BLaER1 treated with 17β-estradiol and CSF1 and Interleukin-3, amounts not matched to agents 10 nM and 100 nM (cell line): ENCODE results near the gene FAM72C.
"Not testable (repeated sequence)": the region's sequence is repeated elsewhere in the genome, so short reads cannot be mapped to it uniquely, and the experiment has no call there.

ENCODE experiments used
- H3K27ac ChIP-seq, 11 experiments: shearing (Covaris generic); formaldehyde crosslinking; 2 replicates each; pipeline ENCODE4 v1.8.1; 2022
- H3K27me3 ChIP-seq, 11 experiments: shearing (Covaris generic); formaldehyde crosslinking; 2 replicates each; pipeline ENCODE4 v1.8.1; 2022
- H3K36me3 ChIP-seq, 11 experiments: shearing (Covaris generic); formaldehyde crosslinking; 2 replicates each; pipeline ENCODE4 v1.8.1; 2022
- H3K4me1 ChIP-seq, 10 experiments: shearing (Covaris generic); formaldehyde crosslinking; 2 replicates each; pipeline ENCODE4 v1.8.1; 2022
- H3K4me2 ChIP-seq, 11 experiments: shearing (Covaris generic); formaldehyde crosslinking; 2 replicates each; pipeline ENCODE4 v1.8.1; 2022
- H3K4me3 ChIP-seq, 10 experiments: shearing (Covaris generic); formaldehyde crosslinking; 2 replicates each; pipeline ENCODE4 v1.8.1; 2022
- H3K9ac ChIP-seq, 11 experiments: shearing (Covaris generic); formaldehyde crosslinking; 2 replicates each; pipeline ENCODE4 v1.8.1; 2022
- H3K9me3 ChIP-seq, 11 experiments: shearing (Covaris generic); formaldehyde crosslinking; replicated peaks in 1 of 11; 2 replicates each; pipeline ENCODE4 v1.8.1; 2022
- H4K20me1 ChIP-seq, 11 experiments: shearing (Covaris generic); formaldehyde crosslinking; 2 replicates each; pipeline ENCODE4 v1.8.1; 2022

The FAM72C gene

GRCh38 chr1:143971924-143972700 is at the start of gene FAM72C:
FAM72C (minus strand) TSS chr1:143971986; CDS start chr1:143971141, 845 bp downstream.
- not testable (repeated sequence) for H3K27ac ChIP-seq, H3K9me3 ChIP-seq, H3K36me3 ChIP-seq, H3K4me2 ChIP-seq, H3K4me3 ChIP-seq, H3K9ac ChIP-seq, H3K4me1 ChIP-seq, H4K20me1 ChIP-seq, H3K27me3 ChIP-seq

DNA sequence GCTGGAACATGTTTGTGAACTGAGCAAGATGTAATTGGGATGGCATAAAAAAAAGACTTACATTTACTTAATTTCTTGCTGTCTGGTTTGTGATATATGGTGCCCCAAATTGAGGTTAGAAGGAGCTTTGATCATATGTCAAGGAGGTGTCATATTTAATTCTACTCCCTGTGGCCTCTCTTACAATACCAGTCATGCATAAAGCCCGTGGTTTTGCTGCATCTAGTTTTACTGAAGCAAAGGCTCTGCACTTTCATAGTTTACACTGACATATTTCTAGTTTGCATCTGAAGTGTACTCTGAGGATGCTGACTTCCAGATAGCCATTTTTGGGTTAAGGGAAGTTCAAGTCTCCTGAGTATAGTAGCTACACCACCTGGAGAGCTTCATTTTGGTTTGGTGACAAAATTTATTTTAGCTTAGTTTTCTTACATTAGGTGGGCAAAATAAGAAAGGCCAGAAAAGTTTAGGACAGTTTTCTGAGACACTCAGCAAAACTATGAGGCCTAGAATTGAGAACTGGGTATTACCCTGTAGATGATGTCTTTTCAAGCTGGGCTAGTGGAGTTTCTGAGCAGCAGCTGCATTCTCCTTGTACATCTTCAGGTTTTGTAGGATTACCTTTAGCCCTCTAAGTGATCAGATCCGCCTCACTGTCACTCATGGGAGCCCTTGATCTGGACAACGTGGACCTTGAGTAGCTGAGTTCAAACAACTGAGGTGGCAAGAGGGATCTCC is 48.4 kb upstream of the FAM72C start:
- not testable (repeated sequence) for H3K4me1 ChIP-seq, H3K27ac ChIP-seq, H3K36me3 ChIP-seq, H3K27me3 ChIP-seq, H3K9ac ChIP-seq, H4K20me1 ChIP-seq, H3K9me3 ChIP-seq, H3K4me3 ChIP-seq, H3K4me2 ChIP-seq

DNA sequence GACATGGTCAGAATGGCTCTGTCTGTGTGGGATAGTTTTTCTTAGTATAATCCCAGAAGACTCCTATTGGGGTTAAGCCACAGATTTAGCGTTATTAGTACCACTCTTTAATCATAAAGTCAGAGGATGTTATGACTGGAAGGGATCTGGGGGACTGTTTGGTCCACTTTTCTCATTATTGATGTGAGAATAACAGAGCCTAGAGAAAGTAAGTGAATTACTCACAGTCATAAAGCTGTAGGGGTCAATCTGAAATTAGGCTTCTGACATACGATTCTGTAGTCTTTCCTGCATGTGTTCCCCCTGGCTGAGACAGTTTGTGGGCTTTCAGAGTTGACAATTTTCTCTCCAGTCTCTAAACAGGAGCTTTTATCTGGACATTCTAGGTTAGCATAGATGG is 47.3 kb upstream of the FAM72C start:
- not testable (repeated sequence) for H3K9me3 ChIP-seq, H3K4me3 ChIP-seq

DNA sequence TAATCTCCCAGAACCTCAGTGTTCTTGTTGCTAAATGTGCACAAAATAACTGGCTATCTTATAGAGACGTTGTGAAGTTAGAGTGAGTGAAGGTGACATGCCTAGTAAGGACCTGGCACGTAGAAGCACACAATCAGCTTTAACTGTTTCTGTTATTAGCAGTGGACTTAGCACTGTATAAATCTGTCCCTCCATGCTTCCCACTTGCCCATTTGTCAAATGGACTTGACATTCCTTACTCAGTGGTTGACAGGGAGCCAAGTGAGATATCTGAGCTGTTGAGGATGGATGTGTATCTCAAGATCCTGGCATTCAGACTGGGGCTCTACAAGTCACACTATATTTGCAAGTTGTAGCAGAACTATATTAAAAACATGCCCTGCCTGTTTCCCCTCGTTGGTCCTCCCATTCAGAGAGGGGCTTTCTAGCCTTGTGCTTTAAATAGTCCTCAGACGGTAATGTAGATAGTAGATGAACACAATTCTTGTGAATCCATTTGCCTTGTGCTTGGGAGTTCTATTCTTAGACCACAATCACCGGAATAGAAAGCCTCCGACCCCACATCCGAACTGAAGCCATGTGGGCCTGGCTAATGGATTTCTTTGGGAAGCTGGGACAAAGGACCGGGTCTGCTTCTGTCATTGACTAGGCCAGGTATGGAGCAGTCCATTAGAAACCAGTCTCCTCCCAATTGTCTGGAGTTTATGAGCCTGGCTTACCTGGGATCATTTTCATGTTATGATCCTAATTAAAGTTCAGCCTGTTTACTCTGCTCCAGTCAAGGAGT is 43.6 kb upstream of the FAM72C start:
- not testable (repeated sequence) for H3K4me2 ChIP-seq, H3K36me3 ChIP-seq, H3K27me3 ChIP-seq, H3K4me1 ChIP-seq, H3K27ac ChIP-seq, H4K20me1 ChIP-seq, H3K9me3 ChIP-seq, H3K9ac ChIP-seq, H3K4me3 ChIP-seq

More for the DNA sequence above, 47.3 kb upstream of the FAM72C start:
- not testable (repeated sequence) for H3K4me1 ChIP-seq, H4K20me1 ChIP-seq, H3K9ac ChIP-seq, H3K4me2 ChIP-seq, H3K27ac ChIP-seq, H3K27me3 ChIP-seq, H3K36me3 ChIP-seq

GRCh38 chr1:144014528-144014927 is 42.7 kb upstream of the FAM72C start:
- H3K4me2 ChIP-seq, H3K36me3 ChIP-seq, H3K4me1 ChIP-seq, H3K27me3 ChIP-seq, H4K20me1 ChIP-seq, H3K9ac ChIP-seq, H3K27ac ChIP-seq, H3K4me3 ChIP-seq, H3K9me3 ChIP-seq: not testable (repeated sequence)

DNA sequence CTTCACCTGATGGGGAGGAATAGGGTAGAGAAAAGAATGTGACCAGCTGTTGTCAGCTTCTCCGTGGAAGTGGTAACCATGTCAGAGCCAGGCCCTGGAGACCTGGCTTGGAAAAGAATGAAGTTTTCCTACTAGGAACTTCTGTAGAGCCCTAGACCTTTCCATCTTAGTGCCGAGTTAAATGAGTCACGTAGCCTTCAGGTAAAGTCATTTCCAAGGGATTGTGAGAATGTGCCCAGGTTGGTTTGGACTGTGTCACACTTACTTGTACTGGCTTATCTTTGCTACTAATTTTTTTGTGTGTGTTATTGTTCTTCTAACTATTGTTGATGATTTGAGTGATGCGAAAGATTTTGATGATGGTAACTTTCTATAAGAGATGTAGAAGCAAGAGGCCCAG is 42.3 kb upstream of the FAM72C start:
- not testable (repeated sequence) for H3K4me2 ChIP-seq, H3K27ac ChIP-seq, H3K36me3 ChIP-seq, H3K4me1 ChIP-seq, H3K27me3 ChIP-seq, H3K4me3 ChIP-seq, H3K9ac ChIP-seq, H4K20me1 ChIP-seq, H3K9me3 ChIP-seq

DNA sequence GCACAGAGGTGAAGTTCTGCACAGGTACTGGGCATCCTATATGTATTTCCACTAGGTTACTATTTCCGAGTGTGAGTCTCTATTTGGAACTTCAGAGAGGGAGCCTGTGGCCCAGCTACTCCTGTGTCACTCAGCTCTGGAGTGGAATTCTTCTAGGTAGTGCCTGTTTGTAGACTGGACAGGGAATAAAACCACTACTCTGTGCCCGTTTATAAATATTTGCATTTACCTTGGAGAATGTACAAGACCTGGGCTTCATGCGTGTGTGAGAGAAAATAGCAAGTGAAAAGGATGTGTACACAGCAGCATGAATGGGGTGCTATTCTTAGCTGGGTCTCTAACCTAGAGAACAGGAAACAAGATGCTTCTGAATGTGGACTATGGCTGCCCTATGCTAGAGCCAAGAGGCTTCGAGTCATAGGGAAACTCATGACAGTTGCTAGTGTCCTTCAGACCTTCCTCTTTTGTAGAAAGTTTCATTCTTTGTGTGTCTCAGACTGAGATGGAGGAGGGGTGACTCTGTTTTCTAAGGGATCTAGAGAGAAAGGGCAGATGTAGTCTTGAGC is 40.5 kb upstream of the FAM72C start:
- not testable (repeated sequence) for H3K4me3 ChIP-seq, H3K27ac ChIP-seq, H3K36me3 ChIP-seq, H3K9ac ChIP-seq, H3K9me3 ChIP-seq, H3K4me1 ChIP-seq, H3K4me2 ChIP-seq, H4K20me1 ChIP-seq, H3K27me3 ChIP-seq

DNA sequence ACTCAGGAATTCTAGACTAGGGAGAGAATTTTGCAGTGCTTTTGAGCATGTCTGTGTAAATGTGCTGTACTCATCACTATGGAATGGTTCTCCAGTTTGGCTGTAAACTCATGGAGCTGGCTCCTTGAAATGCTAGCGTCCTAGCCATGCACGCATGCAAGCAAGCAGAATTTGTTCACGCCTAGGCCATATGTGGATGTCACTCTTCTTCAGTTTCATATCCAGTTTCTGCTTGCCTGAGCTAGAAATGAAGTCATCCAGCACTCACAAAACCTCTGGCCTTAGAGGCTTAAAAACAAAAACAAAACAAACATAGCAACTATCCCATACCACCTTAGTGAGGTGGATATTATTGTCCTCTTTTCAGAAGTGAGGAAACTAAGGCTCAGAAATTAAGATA is 37.6 kb upstream of the FAM72C start:
- not testable (repeated sequence) for H3K27ac ChIP-seq, H3K4me2 ChIP-seq, H3K4me1 ChIP-seq, H3K9ac ChIP-seq, H3K9me3 ChIP-seq, H3K27me3 ChIP-seq, H4K20me1 ChIP-seq, H3K4me3 ChIP-seq, H3K36me3 ChIP-seq

GRCh38 chr1:144004259-144004658 is 32.5 kb upstream of the FAM72C start:
- H3K4me1 ChIP-seq, H3K27ac ChIP-seq, H3K36me3 ChIP-seq, H4K20me1 ChIP-seq, H3K27me3 ChIP-seq, H3K9me3 ChIP-seq, H3K9ac ChIP-seq, H3K4me2 ChIP-seq, H3K4me3 ChIP-seq: not testable (repeated sequence)

GRCh38 chr1:144003306-144004029 is 31.7 kb upstream of the FAM72C start:
- not testable (repeated sequence) for H3K36me3 ChIP-seq, H3K9ac ChIP-seq, H3K4me2 ChIP-seq, H3K27ac ChIP-seq, H3K27me3 ChIP-seq, H3K4me1 ChIP-seq, H3K9me3 ChIP-seq, H4K20me1 ChIP-seq, H3K4me3 ChIP-seq

- H3K4me2 ChIP-seq, H3K27ac ChIP-seq, H4K20me1 ChIP-seq, H3K9ac ChIP-seq, H3K4me1 ChIP-seq, H3K27me3 ChIP-seq, H3K9me3 ChIP-seq, H3K4me3 ChIP-seq, H3K36me3 ChIP-seq: not testable (repeated sequence)
Observed at GRCh38 chr1:144002141-144002881, 30.5 kb upstream of the FAM72C start.

DNA sequence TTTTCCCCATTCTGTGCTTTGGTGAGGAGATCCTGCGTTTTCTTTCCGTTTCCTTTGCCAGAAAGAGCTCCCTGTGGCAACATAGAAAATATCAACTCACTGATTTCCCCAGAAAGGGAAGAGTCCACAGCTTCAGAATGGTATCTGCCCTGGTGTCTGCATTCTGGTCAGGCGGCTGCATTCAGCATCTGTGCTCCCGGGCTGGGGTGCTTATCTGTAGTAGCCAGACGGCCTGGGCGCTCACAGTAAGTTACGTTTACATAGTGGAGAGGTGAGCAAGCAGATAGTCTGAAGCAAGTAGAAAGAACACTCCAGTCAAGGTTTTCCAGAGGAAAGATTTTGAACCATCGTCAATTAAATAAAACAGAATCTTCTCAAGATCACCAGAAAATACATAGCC is 29.3 kb upstream of the FAM72C start:
- not testable (repeated sequence) for H3K9me3 ChIP-seq, H3K27ac ChIP-seq, H3K36me3 ChIP-seq, H3K27me3 ChIP-seq, H3K4me3 ChIP-seq, H3K4me2 ChIP-seq, H3K4me1 ChIP-seq, H4K20me1 ChIP-seq, H3K9ac ChIP-seq

DNA sequence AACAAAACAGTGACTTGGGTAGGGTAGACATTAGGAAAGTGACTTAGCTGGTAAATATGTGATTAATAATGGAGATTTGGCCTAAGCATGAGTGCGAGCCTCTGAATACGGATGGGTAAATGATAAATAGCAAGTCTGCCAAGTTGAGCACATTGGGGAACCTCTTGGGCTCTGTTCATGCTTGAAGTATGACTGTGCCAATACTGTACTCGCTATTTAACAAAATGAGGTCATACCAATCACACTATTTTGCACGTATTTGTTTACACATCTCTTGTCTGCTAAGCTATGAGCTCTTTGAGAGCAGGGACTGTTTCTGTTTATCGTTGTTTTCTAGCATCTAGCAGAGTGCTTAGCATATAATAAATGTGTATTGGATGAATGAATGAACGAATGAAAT is 24.2 kb upstream of the FAM72C start:
- H3K9ac ChIP-seq, H3K9me3 ChIP-seq, H3K27me3 ChIP-seq, H3K4me2 ChIP-seq, H3K4me3 ChIP-seq, H3K4me1 ChIP-seq, H3K27ac ChIP-seq, H4K20me1 ChIP-seq, H3K36me3 ChIP-seq: not testable (repeated sequence)
